GM12878 (cell line): Measurements from ENCODE around the gene GCDH. TPM values are rescaled to one million over a fixed set of nuclear protein-coding genes. Genes with fewer than 3 reads are reported as not detected.

Experiments used
- ATAC-seq: fragments of 200-7000 bp; cut with Tn5 transposase; 3 replicates; pipeline ENCODE4 v1.9.1; 2020; ENCODE audit warnings: mild to moderate bottlenecking, moderate library complexity
- BruUV-seq: library from RNA; stranded (reverse); fragments of 400-500 nt; replicated peaks from 2 replicates; lab custom pipeline; 2021; lab: Mats Ljungman, UMichigan
- CTCF ChIA-PET: fragments of 300-600 bp; sonication (Branson Sonifier 250); formaldehyde crosslinking; extraction: SDS; loops from one replicate; lab custom pipeline; 2021; ENCODE audit warnings: inconsistent platforms; lab: Yijun Ruan, JAX
- POLR2A ChIA-PET: fragments of 350-600 bp; formaldehyde crosslinking; extraction: SDS; loops from one replicate; lab custom pipeline; 2021; ENCODE audit warnings: inconsistent platforms; lab: Charles Lee
- RAD21 ChIA-PET: fragments of 300-600 bp; sonication (Branson Sonifier 250); formaldehyde crosslinking; loops from one replicate; lab custom pipeline; 2023; ENCODE audit warnings: antibody characterized with exemption; ENCODE audit not compliant: unreplicated experiment; lab: Charles Lee
- SMC1A ChIA-PET: fragments of 300-600 bp; sonication (Branson Sonifier 250); formaldehyde crosslinking; loops from one replicate; lab custom pipeline; 2023; ENCODE audit not compliant: unreplicated experiment, uncharacterized antibody; lab: Charles Lee
- DNase-seq: peaks from one replicate; pipeline ENCODE4 v3.0.0-alpha.2; 2011; ENCODE audit warnings: low read depth, low spot score
- FAIRE-seq: peaks from 3 replicates; lab custom pipeline; 2011; peaks lifted over from hg19 to GRCh38; lab: Jason Lieb, UNC
- H2AFZ ChIP-seq: 2 replicates; pipeline ENCODE4 v1.6.0; 2011; ENCODE audit warnings: low read depth, low read length, control low read depth; ENCODE audit not compliant: control insufficient read depth
- H3K27ac ChIP-seq: 2 replicates; pipeline ENCODE4 v1.5.1; 2011; ENCODE audit warnings: control low read depth; ENCODE audit not compliant: control insufficient read depth, insufficient read depth
- H3K27me3 ChIP-seq, 2 experiments: replicated peaks in 1 of 2; 2 replicates each; pipeline versions ENCODE4 v1.6.0 to v1.6.1; 2011; ENCODE audit warnings: low read length in 1 of 2; ENCODE audit not compliant: control insufficient read depth in 2 of 2, insufficient read depth in 2 of 2
- H3K36me3 ChIP-seq, 2 experiments: 2 replicates each; pipeline ENCODE4 v1.5.1; 2011; ENCODE audit warnings: low read length in 1 of 2; ENCODE audit not compliant: control insufficient read depth in 2 of 2, insufficient read depth in 2 of 2
- H3K4me1 ChIP-seq: 2 replicates; pipeline ENCODE4 v1.6.1; 2011; ENCODE audit warnings: mild to moderate bottlenecking, low read length, moderate library complexity, mixed read lengths; ENCODE audit not compliant: control insufficient read depth, insufficient read depth
- H3K4me2 ChIP-seq: 2 replicates; pipeline ENCODE4 v1.6.0; 2011; ENCODE audit warnings: control low read depth; ENCODE audit not compliant: control insufficient read depth, insufficient read depth
- H3K4me3 ChIP-seq: fragments of 200-600 bp; sonication (generic); 2 replicates; pipeline ENCODE4 v1.5.1; 2016
- H3K79me2 ChIP-seq: 2 replicates; pipeline ENCODE4 v1.6.0; 2011; ENCODE audit warnings: low read length; ENCODE audit not compliant: control insufficient read depth, insufficient read depth
- H3K9ac ChIP-seq: 2 replicates; pipeline ENCODE4 v1.8.0; 2011; ENCODE audit warnings: low read length, control low read depth, mixed read lengths; ENCODE audit not compliant: control insufficient read depth, insufficient read depth
- H3K9me3 ChIP-seq: replicated peaks from 3 replicates; pipeline ENCODE4 v1.5.1; 2011; ENCODE audit warnings: mild to moderate bottlenecking, low read length; ENCODE audit not compliant: control insufficient read depth, insufficient read depth
- H4K20me1 ChIP-seq: 2 replicates; pipeline ENCODE4 v1.6.0; 2011; ENCODE audit not compliant: control insufficient read depth, insufficient read depth
- BMI1 ChIP-seq: fragments of 450-650 bp; IDR thresholded peaks from 2 replicates; pipeline ENCODE4 v1.6.1; 2016; ENCODE audit warnings: mild to moderate bottlenecking, moderate library complexity, borderline replicate concordance
- CHD4 ChIP-seq: fragments of 200-600 bp; sonication (generic); IDR thresholded peaks from 2 replicates; pipeline ENCODE4 v1.6.1; 2016; ENCODE audit warnings: mild to moderate bottlenecking
- DPF2 ChIP-seq: fragments of 450-650 bp; IDR thresholded peaks from 2 replicates; pipeline ENCODE4 v1.6.1; 2017; ENCODE audit warnings: mild to moderate bottlenecking
- EGR1 ChIP-seq, 2 experiments: IDR thresholded peaks; 1 replicate in 1 of 2; 2 replicates in 1 of 2; pipeline ENCODE4 v1.6.1; 2011 to 2012; ENCODE audit warnings: low read depth in 2 of 2, low read length in 2 of 2, borderline replicate concordance in 1 of 2, mild to moderate bottlenecking in 1 of 2, moderate library complexity in 1 of 2
- FOS ChIP-seq: IDR thresholded peaks from 3 replicates; pipeline ENCODE4 v1.6.1; 2011; ENCODE audit warnings: borderline replicate concordance; ENCODE audit not compliant: insufficient read length; ENCODE audit errors: extremely low read depth
- GATAD2B ChIP-seq: fragments of 450-650 bp; conservative IDR thresholded peaks from 2 replicates; pipeline ENCODE4 v1.6.1; 2017; ENCODE audit warnings: low read depth, mild to moderate bottlenecking, moderate library complexity
- HDAC6 ChIP-seq: fragments of 200-600 bp; sonication (generic); IDR thresholded peaks from one replicate; pipeline ENCODE4 v1.8.0; 2017; ENCODE audit warnings: antibody characterized with exemption; ENCODE audit not compliant: unreplicated experiment
- IKZF1 ChIP-seq: fragments of 450-650 bp; conservative IDR thresholded peaks from 2 replicates; pipeline ENCODE4 v1.6.1; 2017; ENCODE audit warnings: antibody characterized with exemption, mild to moderate bottlenecking
- JUNB ChIP-seq: IDR thresholded peaks from 2 replicates; pipeline ENCODE4 v1.6.1; 2016; ENCODE audit warnings: antibody characterized with exemption, mild to moderate bottlenecking
- POLR2AphosphoS5 ChIP-seq: IDR thresholded peaks from 2 replicates; pipeline ENCODE4 v1.6.1; 2011; ENCODE audit warnings: mild to moderate bottlenecking, low read length, inconsistent platforms
- SRF ChIP-seq, 2 experiments: IDR thresholded peaks; 2 replicates each; pipeline ENCODE4 v1.6.1; 2011; ENCODE audit warnings: low read depth in 2 of 2, low read length in 2 of 2, mild to moderate bottlenecking in 1 of 2, moderate library complexity in 1 of 2
- TCF12 ChIP-seq: IDR thresholded peaks from 2 replicates; pipeline ENCODE4 v1.6.1; 2011; ENCODE audit warnings: low read depth, mild to moderate bottlenecking, low read length
- TCF7 ChIP-seq: IDR thresholded peaks from 2 replicates; pipeline ENCODE4 v1.6.1; 2014; ENCODE audit warnings: antibody characterized with exemption, borderline replicate concordance
- ZNF207 ChIP-seq: fragments of 450-650 bp; IDR thresholded peaks from 2 replicates; pipeline ENCODE4 v1.6.1; 2014; ENCODE audit warnings: antibody characterized with exemption, mild to moderate bottlenecking, borderline replicate concordance
- WGBS: methylation state at CpG from one replicate; pipeline ENCODE4 v1.1.6; 2016; ENCODE audit warnings: low lambda C conversion rate; ENCODE audit not compliant: insufficient replicate concordance, insufficient coverage; ENCODE audit errors: missing lambda C conversion rate; 5-methylcytosine and 5-hydroxymethylcytosine counted together
- in situ Hi-C: fragments of 300-500 bp; cut with MboI; formaldehyde crosslinking; loops from 9 replicates; pipeline ENCODE4 v1.14.3; 2018; ENCODE audit warnings: mixed read lengths
- intact Hi-C: fragments of 100-400 bp; cut with micrococcal nuclease; formaldehyde crosslinking; loops from one replicate; pipeline ENCODE4 v1.14.2; 2022; ENCODE audit not compliant: unreplicated experiment
- polyA plus RNA-seq, 11 experiments: library from polyadenylated mRNA; depleted of rRNA in 4 of 11; unstranded in 6 of 11; stranded (reverse) in 5 of 11; fragments of >200 nt; fragmentation: Nextera tagmentation in 4 of 11; fragmentation: Illumina TruSeq in 1 of 11; extraction: Ambion mirVana in 4 of 11; extraction: Trizol in 1 of 11; gene quantifications; 1 replicate in 1 of 11; 2 replicates in 10 of 11; pipeline versions ENCODE4 v1.2.1 to v1.2.3, GENCODE V29; 2011 to 2016; ENCODE audit warnings: inconsistent platforms in 2 of 11, missing spikeins in 2 of 11, low read depth in 1 of 11
- total RNA-seq, 4 experiments: library from RNA; depleted of rRNA in 3 of 4; stranded (reverse); fragments of >200 nt in 3 of 4; fragmentation: Illumina TruSeq in 1 of 4; extraction: Trizol in 1 of 4; gene quantifications; 2 replicates each; pipeline versions ENCODE4 v1.2.1 to v1.2.3, GENCODE V29; 2013 to 2021
- TF ChIP-seq, protein P1 (sequence below): fragments of 450-650 bp; IDR thresholded peaks from 2 replicates; pipeline ENCODE4 v1.6.1; 2014; ENCODE audit warnings: mild to moderate bottlenecking

The GCDH gene
- total and polyA plus RNA-seq, 10 of the 15 experiments (the other 5 are each of a cell fraction or from before 2014, with no cell fraction given), result 4.2 to 69.4 (median 39.7) TPM

DNA sequence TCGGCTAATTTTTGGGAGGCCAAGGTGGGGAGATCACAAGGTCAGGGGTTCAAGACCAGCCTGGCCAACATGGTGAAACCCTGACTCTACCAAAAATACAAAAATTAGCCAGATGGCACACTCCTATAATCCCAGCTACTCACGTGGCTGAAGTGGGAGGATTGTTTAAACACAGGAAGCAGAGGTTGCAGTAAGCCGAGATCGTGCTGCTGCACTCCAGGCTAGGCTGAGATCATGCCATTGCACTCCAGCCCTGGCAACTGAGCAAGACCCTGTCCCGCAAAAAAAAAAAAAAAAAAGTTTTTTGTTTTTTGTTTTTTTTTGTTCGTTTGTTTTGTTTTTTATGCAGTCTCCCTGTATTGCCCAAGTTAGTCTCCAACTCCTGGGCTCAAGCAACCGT, 31.4 kb upstream of the GCDH start:
- Histone ChIP-seq H3K4me1 (no peaks in the 10 kb centered on the region; the same call in 1 of the 2 replicates), H3K79me2 (no peaks in the 10 kb centered on the region), H3K27me3 (no peaks in the 10 kb centered on the region), H2AFZ (no peak overlapping the region), H3K36me3 (no peaks in the 10 kb centered on the region), H3K9ac (no peak overlapping the region)
- POLR2A ChIA-PET, result no interaction called here
- no peak for FAIRE-seq
- in situ Hi-C loops (no loop called here), intact Hi-C loops (no loop called here)
- WGBS, result 42% methylated on average over 5 of the region's 7 CpGs
- SMC1A ChIA-PET, result no interaction called here
- BruUV-seq, result no TSS peak
- TF ChIP-seq IKZF1 (no peak), DPF2 (no peak), SRF (IDR thresholded peaks at IDR 0.05; ENCODE audit: low read depth in 2 of 2, low read length in 2 of 2) (no peak), TCF12 (no peak), JUNB (no peak), BMI1 (no peak), ZNF207 (no peak)
- TF ChIP-seq, all 136 proteins: peak for 0
- DNase-seq (no peak), ATAC-seq (no peak)
- Histone ChIP-seq H3K4me2 (no peak overlapping the region), H3K27ac (no peak overlapping the region), H3K4me3 (no peak overlapping the region), H4K20me1 (no peaks in the 10 kb centered on the region), H3K9me3 (no peaks in the 10 kb centered on the region)
- ChIA-PET RAD21 (no interaction called here), CTCF (interaction anchor here (0.7 to 1.1 kb wide), 2 partner anchors 22 to 1009 kb away, joined by 3 read pairs; partner anchors contain the start of gene DNASE2)

DNA sequence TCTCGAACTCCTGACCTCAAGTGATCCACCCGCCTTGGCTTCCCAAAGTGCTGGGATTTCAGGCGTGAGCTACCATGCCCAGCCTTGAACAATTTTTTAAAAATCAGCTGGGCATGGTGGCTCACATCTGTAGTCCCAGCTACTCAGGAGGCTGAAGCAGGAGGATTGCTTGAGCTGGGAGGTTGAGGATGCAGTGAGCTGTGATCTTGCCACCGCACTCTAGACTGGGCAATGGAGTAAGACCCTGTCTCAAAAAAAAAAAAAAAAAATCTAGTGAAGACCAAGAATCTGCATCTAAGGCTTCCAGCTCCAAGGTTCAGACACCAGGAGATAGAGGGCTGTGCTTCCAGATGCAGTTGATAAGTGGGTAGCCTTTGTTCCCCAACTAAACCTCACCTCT, 26.8 kb upstream of the GCDH start:
- H3K27ac ChIP-seq, result no peak overlapping the region
- FAIRE-seq, result no peak
- no peaks in the 10 kb centered on the region for H3K36me3 ChIP-seq
- no peak overlapping the region for H2AFZ ChIP-seq
- no peaks in the 10 kb centered on the region for H3K9me3 ChIP-seq
- ChIA-PET POLR2A (interaction anchor here (1.1 to 1.8 kb wide), 2 partner anchors 9 to 93 kb away, joined by 3 to 4 read pairs; partner anchors contain the start of gene GADD45GIP1), CTCF (interaction anchor here (0.5 to 3.8 kb wide), 5 partner anchors 14 to 1431 kb away, joined by 3 to 29 read pairs (median 3); no protein-coding TSS in a partner anchor), SMC1A (interaction anchor here (2.1 kb wide), 1 partner anchor 16 kb away, joined by 5 read pairs; no protein-coding TSS in a partner anchor), RAD21 (interaction anchor here (0.7 to 1.2 kb wide), 3 partner anchors 27 to 230 kb away, joined by 3 to 4 read pairs (median 3); partner anchors contain the start of gene GCDH)
- no peak for DNase-seq
- H3K9ac ChIP-seq, result no peak overlapping the region
- H3K27me3 ChIP-seq, result no peaks in the 10 kb centered on the region
- H3K4me1 ChIP-seq, result peaks cover 5% of the 10 kb centered on the region; the same call in 1 of the 2 replicates
- 53% methylated on average over 4 of the region's 4 CpGs for WGBS
- no TSS peak for BruUV-seq
- no peak overlapping the region for H3K4me3 ChIP-seq
- intact Hi-C loops, result no loop called here
- no peaks in the 10 kb centered on the region for H4K20me1 ChIP-seq
- in situ Hi-C loops, result no loop called here
- H3K4me2 ChIP-seq, result no peak overlapping the region
- no peak for ATAC-seq
- no peaks in the 10 kb centered on the region for H3K79me2 ChIP-seq
- TF ChIP-seq, protein P1, sequence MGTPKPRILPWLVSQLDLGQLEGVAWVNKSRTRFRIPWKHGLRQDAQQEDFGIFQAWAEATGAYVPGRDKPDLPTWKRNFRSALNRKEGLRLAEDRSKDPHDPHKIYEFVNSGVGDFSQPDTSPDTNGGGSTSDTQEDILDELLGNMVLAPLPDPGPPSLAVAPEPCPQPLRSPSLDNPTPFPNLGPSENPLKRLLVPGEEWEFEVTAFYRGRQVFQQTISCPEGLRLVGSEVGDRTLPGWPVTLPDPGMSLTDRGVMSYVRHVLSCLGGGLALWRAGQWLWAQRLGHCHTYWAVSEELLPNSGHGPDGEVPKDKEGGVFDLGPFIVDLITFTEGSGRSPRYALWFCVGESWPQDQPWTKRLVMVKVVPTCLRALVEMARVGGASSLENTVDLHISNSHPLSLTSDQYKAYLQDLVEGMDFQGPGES, result no peak
- TF ChIP-seq EGR1 (IDR thresholded peaks at IDR 0.05; ENCODE audit: borderline replicate concordance in 1 of 2, low read depth in 2 of 2, low read length in 2 of 2) (no peak), HDAC6 (no peak), FOS (no peak), POLR2AphosphoS5 (no peak), CHD4 (no peak), GATAD2B (no peak), TCF7 (no peak)
